DND-41 (cell line): Measurements from ENCODE around the gene PID1.

Source experiments
- CTCF ChIP-seq: IDR thresholded peaks from 2 replicates; pipeline ENCODE4 v1.5.1; 2012; ENCODE audit warnings: borderline replicate concordance, low read length, moderate library complexity, mild to moderate bottlenecking; ENCODE audit not compliant: poor library complexity, severe bottlenecking; ENCODE audit errors: extremely low read depth
- EZH2 ChIP-seq: IDR thresholded peaks from 3 replicates; pipeline ENCODE4 v1.6.1; 2012; ENCODE audit warnings: borderline replicate concordance, low read depth, mild to moderate bottlenecking, moderate library complexity, low read length, inconsistent platforms; ENCODE audit not compliant: severe bottlenecking

GRCh38 chr2:229127471-229127870 is 143.6 kb downstream of the PID1 start:
- TF ChIP-seq CTCF (no peak), EZH2 (no peak)
